DOHH2 (cell line): ENCODE measurements around the gene CHRNB2.
A peak's percentile ranks its signal among the peaks of the same experiment; 100 is the strongest.

Experiments
- H3F3A ChIP-seq: fragments of 200-600 bp; sonication (generic), shearing (Covaris generic); 2 replicates; pipeline ENCODE4 v1.6.0; 2016; ENCODE audit warnings: antibody characterized with exemption, mild to moderate bottlenecking; ENCODE audit not compliant: control insufficient read depth, insufficient read depth
- H3K27ac ChIP-seq: fragments of 200-600 bp; sonication (generic); 2 replicates; pipeline ENCODE4 v1.5.1; 2014; ENCODE audit warnings: low read depth, mild to moderate bottlenecking, low read length, moderate library complexity
- H3K27me3 ChIP-seq: fragments of 200-600 bp; sonication (generic); 2 replicates; pipeline ENCODE4 v1.6.1; 2014; ENCODE audit warnings: mild to moderate bottlenecking, low read length, mixed read lengths; ENCODE audit not compliant: control insufficient read depth
- H3K36me3 ChIP-seq: fragments of 200-600 bp; sonication (generic); 2 replicates; pipeline ENCODE4 v1.6.1; 2014; ENCODE audit warnings: mild to moderate bottlenecking, low read length, moderate library complexity, mixed read lengths; ENCODE audit not compliant: control insufficient read depth
- H3K4me1 ChIP-seq: fragments of 200-600 bp; sonication (generic); 2 replicates; pipeline ENCODE4 v1.6.1; 2014; ENCODE audit warnings: mild to moderate bottlenecking, low read length, mixed read lengths; ENCODE audit not compliant: control insufficient read depth
- H3K4me2 ChIP-seq: fragments of 200-600 bp; sonication (generic); 2 replicates; pipeline ENCODE4 v1.6.0; 2014; ENCODE audit warnings: mild to moderate bottlenecking, low read length, moderate library complexity
- H3K4me3 ChIP-seq: fragments of 200-600 bp; sonication (generic); 2 replicates; pipeline ENCODE4 v1.5.1; 2014; ENCODE audit warnings: mild to moderate bottlenecking, low read length, mixed read lengths
- H3K79me2 ChIP-seq: fragments of 200-600 bp; sonication (generic); 2 replicates; pipeline ENCODE4 v1.6.1; 2014; ENCODE audit warnings: mild to moderate bottlenecking, low read length, mixed read lengths; ENCODE audit not compliant: control insufficient read depth
- H3K9me2 ChIP-seq: fragments of 200-600 bp; sonication (generic); replicated peaks from 2 replicates; pipeline ENCODE4 v1.6.1; 2014; ENCODE audit warnings: mild to moderate bottlenecking, low read length, mixed read lengths; ENCODE audit not compliant: control insufficient read depth
- H3K9me3 ChIP-seq: fragments of 200-600 bp; sonication (generic); 2 replicates; pipeline ENCODE4 v1.6.1; 2014; ENCODE audit warnings: antibody characterized with exemption, low read length, mixed read lengths; ENCODE audit not compliant: control insufficient read depth, insufficient read depth
- H4K20me1 ChIP-seq: fragments of 200-600 bp; sonication (generic); 2 replicates; pipeline ENCODE4 v1.6.0; 2014; ENCODE audit warnings: low read depth, mild to moderate bottlenecking, antibody characterized with exemption, low read length, moderate library complexity; ENCODE audit not compliant: control insufficient read depth, insufficient read depth
- CTCF ChIP-seq: fragments of 200-600 bp; sonication (generic); IDR thresholded peaks from one replicate; pipeline ENCODE4 v1.5.1; 2014; ENCODE audit warnings: antibody characterized with exemption, mild to moderate bottlenecking, low read depth, low read length; ENCODE audit not compliant: poor library complexity, severe bottlenecking
- EZH2phosphoT487 ChIP-seq: fragments of 200-600 bp; sonication (generic); IDR thresholded peaks from 2 replicates; pipeline ENCODE4 v1.6.1; 2017; ENCODE audit warnings: borderline replicate concordance, mild to moderate bottlenecking, antibody characterized with exemption, low read length, moderate library complexity, mixed read lengths

The CHRNB2 gene

DNA sequence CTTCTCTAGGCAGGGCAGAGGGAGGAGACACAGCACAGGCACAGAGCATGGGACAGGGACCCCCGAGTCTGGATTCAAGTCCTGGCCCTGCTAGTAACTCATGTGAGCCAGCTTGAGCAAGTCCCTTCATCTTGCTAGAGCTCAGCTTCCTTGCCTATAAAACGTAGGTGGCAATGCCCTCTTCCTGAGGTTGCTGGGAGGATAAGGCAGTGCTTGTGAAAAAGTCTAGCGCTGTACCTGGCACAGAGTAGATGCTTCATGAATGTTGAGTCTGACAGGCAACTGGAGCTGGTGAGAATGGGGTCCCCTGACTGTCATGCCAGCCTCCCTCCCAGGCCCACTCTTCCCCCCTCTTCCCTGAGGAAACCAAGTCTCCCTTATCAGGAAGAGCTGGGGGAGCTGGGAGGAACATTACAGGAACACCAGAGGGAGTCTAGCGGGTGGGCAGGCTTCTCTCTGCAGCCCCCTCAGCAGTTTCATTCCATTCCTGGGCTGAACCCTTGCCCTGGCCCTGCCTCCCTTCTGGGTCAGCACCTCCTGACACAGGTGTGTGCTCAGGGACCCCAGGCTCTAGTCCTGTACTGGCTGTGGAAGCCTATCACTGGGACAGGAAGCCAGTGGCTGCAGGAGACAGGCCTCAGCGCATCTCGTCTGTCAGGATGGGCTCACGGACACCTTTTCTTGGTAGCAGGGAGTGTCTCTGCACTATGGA, 9.9 kb downstream of the CHRNB2 start:
- H3K9me3 ChIP-seq, result no peaks in the 10 kb centered on the region
- no peak for TF ChIP-seq EZH2phosphoT487
- no peak for TF ChIP-seq CTCF
- peaks cover 70% of the 10 kb centered on the region for H3K4me1 ChIP-seq

GRCh38 chr1:154578058-154578418, 10.5 kb downstream of the CHRNB2 start:
- Histone ChIP-seq H4K20me1 (no peaks in the 10 kb centered on the region), H3K79me2 (no peaks in the 10 kb centered on the region), H3F3A (peaks cover 18% of the 10 kb centered on the region), H3K4me1 (peaks cover 67% of the 10 kb centered on the region), H3K4me3 (no peak overlapping the region), H3K4me2 (peak overlapping the region; percentile 20; the same call in 1 of the 2 replicates), H3K9me3 (no peaks in the 10 kb centered on the region), H3K36me3 (peaks cover 70% of the 10 kb centered on the region), H3K9me2 (no peaks in the 10 kb centered on the region), H3K27me3 (no peaks in the 10 kb centered on the region), H3K27ac (peak overlapping the region; percentile 90; the same call in 1 of the 2 replicates)
- TF ChIP-seq EZH2phosphoT487 (no peak), CTCF (no peak)

More for the DNA sequence above, 9.9 kb downstream of the CHRNB2 start:
- peak overlapping the region; percentile 90; the same call in 1 of the 2 replicates for H3K27ac ChIP-seq
- no peaks in the 10 kb centered on the region for H3K79me2 ChIP-seq
- H3F3A ChIP-seq, result peaks cover 18% of the 10 kb centered on the region
- H3K4me2 ChIP-seq, result peak overlapping the region; percentile 74; the same call in 1 of the 2 replicates
- H4K20me1 ChIP-seq, result no peaks in the 10 kb centered on the region
- peaks cover 65% of the 10 kb centered on the region for H3K36me3 ChIP-seq
- H3K4me3 ChIP-seq, result no peak overlapping the region
- no peaks in the 10 kb centered on the region for H3K9me2 ChIP-seq
- no peaks in the 10 kb centered on the region for H3K27me3 ChIP-seq

- Histone ChIP-seq H3K4me1 (peaks cover 59% of the 10 kb centered on the region), H3K4me3 (no peak overlapping the region), H3K9me3 (no peaks in the 10 kb centered on the region), H3F3A (peaks cover 14% of the 10 kb centered on the region), H3K79me2 (no peaks in the 10 kb centered on the region), H3K27ac (no peak overlapping the region), H3K36me3 (peaks cover 84% of the 10 kb centered on the region), H3K4me2 (no peak overlapping the region), H4K20me1 (no peaks in the 10 kb centered on the region), H3K27me3 (no peaks in the 10 kb centered on the region), H3K9me2 (no peaks in the 10 kb centered on the region)
- no peak for TF ChIP-seq CTCF
- no peak for TF ChIP-seq EZH2phosphoT487
Observed at GRCh38 chr1:154579374-154579773, 11.8 kb downstream of the CHRNB2 start.
